ENCODE results near the gene CLTCL1.
"Not testable (repeated sequence)": the region's sequence is repeated elsewhere in the genome, so short reads cannot be mapped to it uniquely, and the experiment has no call there.

Gene CLTCL1
- 0.17 to 1.5 (median 0.61) reads per million in 3 donors for total RNA-seq

DNA sequence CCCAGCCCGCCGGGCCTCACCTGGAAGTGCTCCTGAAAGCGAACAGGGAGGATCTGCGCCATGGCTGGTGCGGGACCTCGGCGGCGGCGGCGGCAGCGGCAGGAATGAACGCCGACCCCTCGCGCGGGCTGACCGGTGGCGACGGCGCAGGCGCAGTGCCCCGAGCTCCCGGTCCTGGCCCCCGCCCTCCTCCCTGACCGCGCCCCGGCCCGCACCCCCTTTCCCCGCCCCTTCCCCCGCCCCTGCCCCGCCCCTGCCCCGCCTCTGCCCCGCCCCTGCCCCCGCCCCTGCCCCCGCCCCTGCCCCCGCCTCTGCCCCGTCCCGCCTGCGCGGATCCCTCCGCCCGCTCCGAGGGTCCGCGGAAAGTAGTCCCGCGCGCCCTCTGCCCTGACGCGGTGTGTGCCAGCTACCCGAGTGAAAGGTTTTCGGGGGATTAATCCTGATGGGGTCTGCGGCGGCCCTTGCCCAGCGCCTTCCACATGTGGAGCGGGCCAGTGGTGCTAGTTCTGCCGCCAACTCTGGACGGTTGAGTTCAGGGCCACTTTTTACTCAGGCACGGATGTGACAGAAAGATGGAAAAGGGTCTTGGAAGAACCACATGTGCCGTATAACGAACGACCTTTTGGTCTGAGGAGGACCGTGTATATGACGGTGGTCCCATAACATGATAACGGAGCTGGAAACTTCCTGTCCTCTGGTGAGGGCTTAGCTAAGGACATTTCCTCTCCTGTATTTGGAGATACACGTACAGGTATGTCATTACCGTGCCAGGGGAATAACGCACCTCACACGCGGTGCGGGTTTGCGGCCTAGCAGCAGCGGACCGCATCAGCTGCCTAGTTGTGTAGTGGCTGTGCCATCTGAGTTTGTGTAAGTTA is at the start of gene CLTCL1:
Gene CLTCL1, minus strand, starts transcription at position 140 of the 878 bp plus-strand sequence. Its CDS starts 78 bp downstream, at position 62.
- peaks cover 10% of the 10 kb centered on the region for H3K4me1 ChIP-seq (ENCODE audit: control insufficient read depth, insufficient read depth, low read length, poor library complexity, severe bottlenecking)
- no peaks in the 10 kb centered on the region for H3K9me3 ChIP-seq (ENCODE audit: control insufficient read depth, low read length)
- peak within 1 kb of the TSS; percentile 62 for H3K4me3 ChIP-seq (ENCODE audit: insufficient read depth, low read depth, low read length, poor library complexity, severe bottlenecking)
- no peaks in the 10 kb centered on the region for H3K27me3 ChIP-seq (replicated peaks; ENCODE audit: control insufficient read depth, insufficient read depth, low read length, poor library complexity, severe bottlenecking)
- H3K27ac ChIP-seq (ENCODE audit: insufficient read depth, low read length, poor library complexity, severe bottlenecking), result peak within 1 kb of the TSS; percentile 24
- no peaks in the 10 kb centered on the region for H3K36me3 ChIP-seq (ENCODE audit: control insufficient read depth, insufficient read depth, low read length)
- peak; percentile 50 to 68 (median 58) for DNase-seq

DNA sequence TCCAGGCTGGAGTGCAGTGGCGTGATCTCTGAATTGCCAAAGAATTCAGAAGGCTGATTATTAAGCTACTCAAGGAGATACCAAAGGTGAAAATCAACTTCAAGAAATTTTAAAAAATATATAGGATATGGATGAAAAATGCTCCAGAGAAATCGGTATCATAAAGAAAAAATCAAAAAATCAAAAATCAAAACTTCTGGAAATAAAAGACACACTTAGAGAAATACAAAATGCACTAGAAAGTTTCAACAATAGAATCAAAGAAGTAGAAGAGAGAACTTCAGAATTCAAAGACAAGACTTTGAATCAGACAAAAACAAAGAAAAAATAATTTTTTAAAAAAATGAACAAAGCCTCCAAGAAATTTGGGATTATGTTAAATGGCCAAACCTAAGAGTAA is 45.6 kb upstream of the CLTCL1 start:
- peaks cover 65% of the 10 kb centered on the region for H3K36me3 ChIP-seq (ENCODE audit: control insufficient read depth, insufficient read depth, low read length)
- no peak overlapping the region for H3K4me3 ChIP-seq (ENCODE audit: insufficient read depth, low read depth, low read length, poor library complexity, severe bottlenecking)
- peaks cover 9% of the 10 kb centered on the region for H3K9me3 ChIP-seq (ENCODE audit: control insufficient read depth, low read length)

DNA sequence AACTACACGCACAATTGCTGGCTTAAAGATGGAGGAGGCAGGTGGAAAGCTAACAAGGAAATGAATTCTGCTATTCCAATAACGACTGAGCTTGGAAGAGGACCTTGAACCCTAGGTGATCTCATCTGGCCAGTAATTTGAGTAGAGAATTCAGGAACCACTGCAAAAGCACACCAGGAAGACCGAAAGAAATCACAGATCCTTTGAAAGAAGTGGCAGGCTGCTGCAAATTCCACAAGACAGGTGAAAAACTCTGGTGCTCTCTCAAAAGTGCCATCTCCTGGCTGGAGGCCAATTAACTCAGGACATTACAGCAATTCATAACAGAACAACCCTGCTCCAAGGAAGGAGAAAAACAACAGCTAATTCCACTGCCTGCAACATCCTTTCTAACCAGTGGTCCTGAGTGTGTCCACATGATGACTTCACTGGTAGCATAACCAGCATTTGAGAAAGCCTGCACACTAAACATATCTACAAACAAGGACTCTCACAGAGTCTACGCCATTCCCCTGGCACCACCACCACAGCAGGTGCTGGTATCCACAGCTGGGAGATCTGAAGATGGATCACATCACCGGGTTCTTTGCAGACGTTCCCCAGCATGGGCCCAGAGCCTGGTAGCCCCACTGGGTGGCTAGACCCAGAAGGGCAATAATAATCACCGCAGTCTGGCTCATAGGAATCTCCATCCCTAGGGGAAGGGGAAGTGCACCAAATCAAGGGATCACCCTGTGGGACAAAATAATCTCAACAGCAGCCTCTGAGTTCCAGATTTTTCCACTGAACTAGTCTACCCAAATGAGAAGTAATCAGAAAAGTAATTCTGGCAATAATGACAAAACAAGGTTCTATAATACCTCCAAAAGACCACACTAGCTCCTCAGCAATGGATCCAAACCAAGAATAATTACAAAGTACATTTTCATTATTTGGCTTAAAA is 44.9 kb upstream of the CLTCL1 start:
- no peak overlapping the region for H3K27ac ChIP-seq (ENCODE audit: insufficient read depth, low read length, poor library complexity, severe bottlenecking)
- H3K27me3 ChIP-seq (replicated peaks; ENCODE audit: control insufficient read depth, insufficient read depth, low read length, poor library complexity, severe bottlenecking), result no peaks in the 10 kb centered on the region
- peaks cover 9% of the 10 kb centered on the region for H3K9me3 ChIP-seq (ENCODE audit: control insufficient read depth, low read length)
- H3K4me1 ChIP-seq (ENCODE audit: control insufficient read depth, insufficient read depth, low read length, poor library complexity, severe bottlenecking), result no peaks in the 10 kb centered on the region
- no peak overlapping the region for H3K4me3 ChIP-seq (ENCODE audit: insufficient read depth, low read depth, low read length, poor library complexity, severe bottlenecking)
- DNase-seq, result no peak
- peaks cover 68% of the 10 kb centered on the region for H3K36me3 ChIP-seq (ENCODE audit: control insufficient read depth, insufficient read depth, low read length)

More for the DNA sequence above, 45.6 kb upstream of the CLTCL1 start:
- H3K4me1 ChIP-seq (ENCODE audit: control insufficient read depth, insufficient read depth, low read length, poor library complexity, severe bottlenecking), result no peaks in the 10 kb centered on the region
- no peak for DNase-seq
- no peaks in the 10 kb centered on the region for H3K27me3 ChIP-seq (replicated peaks; ENCODE audit: control insufficient read depth, insufficient read depth, low read length, poor library complexity, severe bottlenecking)
- H3K27ac ChIP-seq (ENCODE audit: insufficient read depth, low read length, poor library complexity, severe bottlenecking), result no peak overlapping the region

DNA sequence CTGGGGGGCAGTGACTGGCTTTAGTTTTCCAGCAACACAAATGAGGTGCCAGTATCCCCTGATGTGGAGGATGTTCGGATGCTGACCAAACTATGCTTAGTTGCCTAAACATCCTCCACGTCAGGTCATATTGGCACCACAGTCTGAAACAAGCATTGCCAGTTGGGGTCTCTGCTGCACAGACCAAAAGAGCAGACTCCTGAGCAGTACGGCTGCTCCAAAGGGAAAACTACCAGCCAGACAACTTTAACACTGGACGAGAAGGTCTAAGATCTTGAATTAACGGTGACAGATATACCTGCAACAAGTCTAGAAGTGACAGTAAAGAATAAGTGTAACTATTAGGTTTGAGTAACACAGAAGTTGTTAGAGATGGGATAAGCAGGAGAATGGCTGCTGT is 40.5 kb upstream of the CLTCL1 start:
- peaks cover 8% of the 10 kb centered on the region for H3K9me3 ChIP-seq (ENCODE audit: control insufficient read depth, low read length)
- no peaks in the 10 kb centered on the region for H3K4me1 ChIP-seq (ENCODE audit: control insufficient read depth, insufficient read depth, low read length, poor library complexity, severe bottlenecking)
- no peak for DNase-seq
- H3K27me3 ChIP-seq (replicated peaks; ENCODE audit: control insufficient read depth, insufficient read depth, low read length, poor library complexity, severe bottlenecking), result no peaks in the 10 kb centered on the region
- no peak overlapping the region for H3K4me3 ChIP-seq (ENCODE audit: insufficient read depth, low read depth, low read length, poor library complexity, severe bottlenecking)
- H3K36me3 ChIP-seq (ENCODE audit: control insufficient read depth, insufficient read depth, low read length), result peaks cover 61% of the 10 kb centered on the region
- H3K27ac ChIP-seq (ENCODE audit: insufficient read depth, low read length, poor library complexity, severe bottlenecking), result no peak overlapping the region

DNA sequence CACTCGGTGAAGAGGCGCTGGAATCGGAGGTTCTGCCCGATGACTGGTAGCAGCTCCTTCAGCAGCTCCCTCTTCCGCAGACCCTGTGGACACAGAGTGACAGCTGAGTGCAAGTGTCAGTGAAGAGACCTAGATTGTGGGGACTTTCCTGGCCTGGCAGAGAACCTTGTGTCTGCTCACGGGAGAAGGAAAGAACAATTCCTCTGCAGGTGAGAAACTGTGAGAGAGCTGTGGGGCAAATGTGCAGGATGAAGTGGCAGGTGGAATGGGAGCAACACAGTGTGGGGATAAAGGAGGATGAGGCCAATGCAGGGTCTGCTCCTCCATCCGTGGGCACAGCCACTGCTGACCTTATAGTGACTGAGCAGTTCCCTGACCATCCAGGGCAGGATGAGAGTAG is 40.0 kb upstream of the CLTCL1 start:
- H3K4me3 ChIP-seq (ENCODE audit: insufficient read depth, low read depth, low read length, poor library complexity, severe bottlenecking), result no peak overlapping the region
- peaks cover 8% of the 10 kb centered on the region for H3K9me3 ChIP-seq (ENCODE audit: control insufficient read depth, low read length)
- H3K27me3 ChIP-seq (replicated peaks; ENCODE audit: control insufficient read depth, insufficient read depth, low read length, poor library complexity, severe bottlenecking), result no peaks in the 10 kb centered on the region
- no peak overlapping the region for H3K27ac ChIP-seq (ENCODE audit: insufficient read depth, low read length, poor library complexity, severe bottlenecking)
- H3K36me3 ChIP-seq (ENCODE audit: control insufficient read depth, insufficient read depth, low read length), result peaks cover 56% of the 10 kb centered on the region
- no peaks in the 10 kb centered on the region for H3K4me1 ChIP-seq (ENCODE audit: control insufficient read depth, insufficient read depth, low read length, poor library complexity, severe bottlenecking)
- no peak for DNase-seq

DNA sequence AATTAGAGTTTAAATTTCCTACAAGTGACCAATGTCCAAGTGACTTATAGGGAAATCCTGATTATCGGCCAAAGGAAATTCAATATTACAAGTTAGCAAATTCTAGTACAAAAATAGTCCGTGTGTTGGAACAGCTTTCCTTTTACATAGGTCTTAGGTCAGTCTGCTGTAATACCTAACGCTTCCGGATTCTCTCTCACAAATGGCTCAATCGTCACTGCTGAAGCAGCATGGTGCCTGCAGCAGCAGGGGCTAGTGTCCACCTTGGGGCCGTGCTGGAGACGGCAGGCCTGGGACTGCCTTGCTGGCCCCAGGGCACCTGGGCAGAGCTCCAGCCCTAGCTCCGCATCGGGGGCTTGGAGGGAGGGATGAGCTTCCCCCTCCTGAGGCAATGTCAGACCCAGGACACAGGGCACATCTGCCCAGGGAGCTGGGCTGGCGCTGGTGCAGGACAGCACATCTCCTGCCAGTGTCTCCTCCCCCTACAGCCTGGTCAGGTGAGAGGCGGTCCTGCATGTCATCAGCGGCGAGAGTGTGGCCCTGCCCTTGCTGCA is 39.4 kb upstream of the CLTCL1 start:
- Histone ChIP-seq H3K4me1 (ENCODE audit: control insufficient read depth, insufficient read depth, low read length, poor library complexity, severe bottlenecking) (no peaks in the 10 kb centered on the region), H3K9me3 (ENCODE audit: control insufficient read depth, low read length) (peaks cover 8% of the 10 kb centered on the region), H3K27ac (ENCODE audit: insufficient read depth, low read length, poor library complexity, severe bottlenecking) (no peak overlapping the region), H3K27me3 (replicated peaks; ENCODE audit: control insufficient read depth, insufficient read depth, low read length, poor library complexity, severe bottlenecking) (no peaks in the 10 kb centered on the region), H3K4me3 (ENCODE audit: insufficient read depth, low read depth, low read length, poor library complexity, severe bottlenecking) (no peak overlapping the region), H3K36me3 (ENCODE audit: control insufficient read depth, insufficient read depth, low read length) (peaks cover 50% of the 10 kb centered on the region)
- DNase-seq, result no peak

DNA sequence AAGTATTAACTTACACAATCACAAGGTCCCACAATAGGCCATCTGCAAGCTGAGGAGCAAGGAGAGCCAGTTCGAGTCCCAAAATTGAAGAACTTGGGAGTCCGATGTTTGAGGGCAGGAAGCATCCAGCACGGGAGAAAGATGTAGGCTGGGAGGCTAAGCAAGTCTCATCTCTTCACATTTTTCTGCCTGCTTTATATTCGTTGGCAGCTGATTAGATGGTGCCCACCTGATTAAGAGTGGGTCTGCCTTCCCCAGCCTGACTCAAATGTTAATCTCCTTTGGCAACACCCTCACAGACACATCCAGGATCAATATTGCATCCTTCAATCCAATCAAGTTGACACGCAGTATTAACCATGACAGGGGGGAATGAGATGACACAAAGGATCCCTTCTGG is 38.7 kb upstream of the CLTCL1 start:
- peaks cover 45% of the 10 kb centered on the region for H3K36me3 ChIP-seq (ENCODE audit: control insufficient read depth, insufficient read depth, low read length)
- H3K9me3 ChIP-seq (ENCODE audit: control insufficient read depth, low read length); DNase-seq; H3K4me1 ChIP-seq (ENCODE audit: control insufficient read depth, insufficient read depth, low read length, poor library complexity, severe bottlenecking); H3K27me3 ChIP-seq (replicated peaks; ENCODE audit: control insufficient read depth, insufficient read depth, low read length, poor library complexity, severe bottlenecking); H3K4me3 ChIP-seq (ENCODE audit: insufficient read depth, low read depth, low read length, poor library complexity, severe bottlenecking); H3K27ac ChIP-seq (ENCODE audit: insufficient read depth, low read length, poor library complexity, severe bottlenecking): not testable (repeated sequence)

DNA sequence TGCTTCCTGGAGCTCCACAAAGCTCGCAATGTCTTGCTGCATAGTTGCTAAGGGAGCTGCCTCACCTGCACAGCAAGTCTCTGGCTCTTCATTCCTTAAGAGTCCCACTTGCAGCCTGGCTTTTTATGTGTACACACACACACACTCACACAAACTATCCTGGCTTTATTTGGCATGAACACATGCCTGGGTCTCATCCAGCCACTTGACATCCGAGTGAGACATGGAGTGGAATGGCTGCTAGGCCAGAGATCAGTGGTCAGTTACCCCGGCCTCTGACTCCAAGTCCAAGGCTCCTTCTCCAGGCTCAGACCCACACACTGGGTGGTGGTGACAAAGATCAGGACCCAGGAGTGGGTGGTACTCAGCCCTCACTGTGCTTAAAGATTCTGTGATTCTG is 37.9 kb upstream of the CLTCL1 start:
- Histone ChIP-seq H3K36me3 (ENCODE audit: control insufficient read depth, insufficient read depth, low read length) (peaks cover 37% of the 10 kb centered on the region), H3K9me3 (ENCODE audit: control insufficient read depth, low read length) (peaks cover 8% of the 10 kb centered on the region), H3K4me3 (ENCODE audit: insufficient read depth, low read depth, low read length, poor library complexity, severe bottlenecking) (no peak overlapping the region), H3K27ac (ENCODE audit: insufficient read depth, low read length, poor library complexity, severe bottlenecking) (no peak overlapping the region), H3K27me3 (replicated peaks; ENCODE audit: control insufficient read depth, insufficient read depth, low read length, poor library complexity, severe bottlenecking) (no peaks in the 10 kb centered on the region), H3K4me1 (ENCODE audit: control insufficient read depth, insufficient read depth, low read length, poor library complexity, severe bottlenecking) (no peaks in the 10 kb centered on the region)
- DNase-seq, result no peak

DNA sequence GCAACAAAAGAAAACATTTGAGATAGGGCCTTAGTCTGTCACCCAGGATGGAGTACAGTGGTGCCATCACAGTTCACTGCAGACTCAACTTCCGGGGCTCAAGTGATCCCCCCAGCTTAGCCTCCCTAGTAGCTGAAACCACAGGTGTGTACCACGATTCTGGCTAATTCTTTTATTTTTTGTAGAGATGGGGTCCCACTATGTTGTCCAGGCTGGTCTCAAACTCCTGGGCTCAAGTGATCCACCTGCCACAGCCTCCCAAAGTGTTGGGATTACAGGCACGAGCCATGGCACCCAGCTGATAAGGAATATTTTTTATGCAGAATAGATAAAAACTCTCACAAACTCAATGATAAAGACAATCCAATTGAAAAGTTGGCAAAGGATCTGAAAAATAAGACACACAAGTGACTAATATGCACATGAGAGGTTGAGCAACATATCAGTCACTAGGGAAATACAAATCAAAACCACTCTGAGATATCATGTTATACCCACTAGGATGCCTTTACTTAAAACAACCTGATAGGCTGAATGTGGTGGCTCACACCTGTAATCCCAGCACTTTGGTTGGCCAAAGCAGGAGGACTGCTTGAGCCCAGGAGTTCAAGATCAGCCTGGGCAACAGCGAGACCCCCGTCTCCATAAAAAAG is 33.9 kb upstream of the CLTCL1 start:
- H3K27me3 ChIP-seq (replicated peaks; ENCODE audit: control insufficient read depth, insufficient read depth, low read length, poor library complexity, severe bottlenecking), result no peaks in the 10 kb centered on the region
- H3K4me3 ChIP-seq (ENCODE audit: insufficient read depth, low read depth, low read length, poor library complexity, severe bottlenecking), result no peak overlapping the region
- DNase-seq, result no peak
- H3K36me3 ChIP-seq (ENCODE audit: control insufficient read depth, insufficient read depth, low read length), result peaks cover 7% of the 10 kb centered on the region
- no peaks in the 10 kb centered on the region for H3K4me1 ChIP-seq (ENCODE audit: control insufficient read depth, insufficient read depth, low read length, poor library complexity, severe bottlenecking)
- no peak overlapping the region for H3K27ac ChIP-seq (ENCODE audit: insufficient read depth, low read length, poor library complexity, severe bottlenecking)
- peaks cover 8% of the 10 kb centered on the region for H3K9me3 ChIP-seq (ENCODE audit: control insufficient read depth, low read length)
